Tibial artery (tissue), 4 donors: ENCODE measurements around the gene CTNND2.

Experiments
- DNase-seq, 2 donors: peaks; one replicate each; pipeline ENCODE4 v3.0.0-alpha.2; 2019
- H3K27ac ChIP-seq, 2 donors: fragments of 200-600 bp; sonication (generic) in 1 of 2; 1 replicate in 1 of 2; 2 replicates in 1 of 2; pipeline ENCODE4 v1.5.1; 2018 to 2019; ENCODE audit warnings: mild to moderate bottlenecking in 1 of 2
- H3K27me3 ChIP-seq, 2 donors: fragments of 200-600 bp; sonication (generic) in 1 of 2; one replicate each; pipeline versions ENCODE4 v1.5.1 to v1.6.0; 2016 to 2019
- H3K36me3 ChIP-seq, 3 donors: fragments of 200-600 bp; sonication (generic) in 2 of 3; one replicate each; pipeline ENCODE4 v1.5.1; 2016 to 2019; ENCODE audit warnings: mild to moderate bottlenecking in 2 of 3
- H3K4me1 ChIP-seq, 4 donors: fragments of 200-600 bp; sonication (generic) in 2 of 4; 1 replicate in 3 of 4; 2 replicates in 1 of 4; pipeline ENCODE4 v1.5.1; 2016 to 2019
- H3K4me3 ChIP-seq, 2 donors: fragments of 200-600 bp; sonication (generic) in 1 of 2; 1 replicate in 1 of 2; 2 replicates in 1 of 2; pipeline ENCODE4 v1.5.1; 2018 to 2019; ENCODE audit warnings: mild to moderate bottlenecking in 2 of 2
- H3K9me3 ChIP-seq, 3 donors: fragments of 200-600 bp; sonication (generic) in 1 of 3; one replicate each; pipeline ENCODE4 v1.5.1; 2016 to 2019
- CTCF ChIP-seq, 2 experiments: fragments of 200-600 bp in 1 of 2; fragments of 450-650 bp in 1 of 2; IDR thresholded peaks; one replicate each; pipeline ENCODE4 v1.5.1; 2017 to 2019; ENCODE audit warnings: antibody characterized with exemption in 2 of 2, mild to moderate bottlenecking in 1 of 2, moderate library complexity in 1 of 2
- intact Hi-C: fragments of 100-400 bp; cut with DNase I; formaldehyde crosslinking; loops from one replicate; pipeline ENCODE4 v1.15.0; 2023; ENCODE audit warnings: low total_unique reads

The CTNND2 gene

DNA sequence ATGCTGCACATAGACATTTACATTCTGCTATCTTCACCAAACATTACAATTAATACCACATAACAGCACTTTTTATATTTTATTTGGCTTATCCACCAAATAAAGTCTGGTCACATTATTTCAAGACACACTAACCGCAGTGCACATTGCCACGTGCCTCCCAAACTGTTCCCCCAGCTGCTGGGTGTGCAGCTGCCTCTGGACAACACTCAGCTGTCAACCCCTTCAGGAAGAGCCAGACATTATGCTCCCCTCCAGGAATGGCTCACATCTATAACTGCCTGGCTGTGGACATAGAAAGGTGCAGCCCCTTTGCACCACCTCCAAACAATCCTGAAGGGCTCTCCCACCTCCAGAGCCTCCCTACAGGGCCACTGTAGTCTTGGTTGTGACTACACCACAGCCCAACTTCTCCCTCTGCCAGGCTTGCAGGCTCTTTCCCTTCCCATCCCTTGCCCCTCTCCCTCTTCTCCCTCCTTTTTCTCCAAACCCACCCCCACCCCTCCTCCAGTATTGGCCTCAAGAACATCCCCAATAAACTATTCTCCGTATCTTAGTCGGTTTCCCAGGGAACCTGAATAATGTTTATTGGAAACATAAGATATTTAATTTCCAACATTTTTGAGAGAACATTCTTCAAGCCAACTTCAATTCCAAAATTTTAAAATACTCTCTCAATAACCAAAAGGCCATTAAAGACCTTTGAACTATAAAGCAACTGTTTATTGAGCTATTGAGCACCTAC, 372.3 kb downstream of the CTNND2 start:
- no peak overlapping the region for H3K27ac ChIP-seq
- no peaks in the 10 kb centered on the region for H3K9me3 ChIP-seq
- DNase-seq = no peak
- H3K4me1 ChIP-seq = no peaks in the 10 kb centered on the region
- no peak overlapping the region for H3K4me3 ChIP-seq
- H3K36me3 ChIP-seq = no peaks in the 10 kb centered on the region
- intact Hi-C loops = no loop called here
- no peaks in the 10 kb centered on the region for H3K27me3 ChIP-seq
- no peak for TF ChIP-seq CTCF (IDR thresholded peaks at IDR 0.05)

DNA sequence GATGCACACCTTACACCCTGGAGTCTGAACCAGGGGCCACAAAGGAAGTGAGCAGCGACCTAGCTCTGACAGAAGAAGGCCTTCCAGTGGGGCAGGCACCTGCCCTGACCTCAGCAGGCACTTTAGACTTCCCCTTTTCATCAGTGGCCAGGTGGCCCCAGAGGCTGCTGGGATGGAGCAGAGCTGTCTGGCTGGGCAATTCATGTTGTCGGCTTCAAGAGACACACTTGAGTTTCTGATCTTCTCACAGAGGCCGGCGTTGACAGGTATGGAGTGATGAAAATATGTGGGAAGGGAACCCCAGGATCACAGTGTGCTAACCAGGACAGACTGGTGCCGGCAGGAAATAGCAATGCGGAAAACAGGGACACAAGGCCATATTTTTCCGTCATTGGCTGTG, 375.5 kb downstream of the CTNND2 start:
- no peak overlapping the region for H3K4me3 ChIP-seq
- H3K4me1 ChIP-seq = no peaks in the 10 kb centered on the region
- TF ChIP-seq CTCF (IDR thresholded peaks at IDR 0.05) = no peak
- H3K9me3 ChIP-seq = no peaks in the 10 kb centered on the region
- H3K27me3 ChIP-seq = no peaks in the 10 kb centered on the region
- DNase-seq = no peak
- no peaks in the 10 kb centered on the region for H3K36me3 ChIP-seq
- H3K27ac ChIP-seq = no peak overlapping the region
- intact Hi-C loops = no loop called here

- Histone ChIP-seq H3K4me1 (no peaks in the 10 kb centered on the region), H3K27me3 (no peaks in the 10 kb centered on the region), H3K4me3 (no peak overlapping the region), H3K9me3 (no peaks in the 10 kb centered on the region), H3K36me3 (no peaks in the 10 kb centered on the region), H3K27ac (no peak overlapping the region)
- intact Hi-C loops = no loop called here
- TF ChIP-seq CTCF (IDR thresholded peaks at IDR 0.05) = no peak
- DNase-seq = no peak
Measured at GRCh38 chr5:11527652-11528349, 376.4 kb downstream of the CTNND2 start.

GRCh38 chr5:11525020-11525419, 379.2 kb downstream of the CTNND2 start:
- Histone ChIP-seq H3K27me3 (no peaks in the 10 kb centered on the region), H3K4me3 (no peak overlapping the region), H3K4me1 (no peaks in the 10 kb centered on the region), H3K27ac (no peak overlapping the region), H3K36me3 (no peaks in the 10 kb centered on the region), H3K9me3 (no peaks in the 10 kb centered on the region)
- intact Hi-C loops = no loop called here
- no peak for DNase-seq
- no peak for TF ChIP-seq CTCF (IDR thresholded peaks at IDR 0.05)

DNA sequence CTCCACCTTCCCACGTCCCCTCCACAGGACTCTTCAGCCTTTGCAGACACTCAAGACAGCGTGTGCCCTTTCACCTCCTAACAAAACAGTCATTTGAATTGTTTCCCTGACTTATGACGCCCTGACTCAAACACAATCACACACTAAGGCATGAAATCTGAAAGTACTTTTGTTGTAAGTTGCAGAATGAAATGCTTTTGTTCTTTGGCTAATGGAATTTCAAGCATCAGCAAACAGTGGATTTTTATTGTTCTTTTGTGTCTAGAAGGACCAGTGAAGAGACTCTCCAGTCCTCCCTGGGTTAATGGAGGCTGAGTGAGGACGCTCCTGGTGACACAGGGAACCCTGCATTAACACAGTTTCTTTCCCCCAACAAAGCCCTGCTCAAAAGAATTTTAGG, 380.1 kb downstream of the CTNND2 start:
- Histone ChIP-seq H3K27me3 (no peaks in the 10 kb centered on the region), H3K36me3 (no peaks in the 10 kb centered on the region), H3K4me1 (no peaks in the 10 kb centered on the region), H3K4me3 (no peak overlapping the region), H3K9me3 (no peaks in the 10 kb centered on the region), H3K27ac (no peak overlapping the region)
- intact Hi-C loops = no loop called here
- DNase-seq = no peak
- TF ChIP-seq CTCF (IDR thresholded peaks at IDR 0.05) = no peak
